Epithelial cell of esophagus (primary cell): ENCODE data around the gene EMP2.

Experiments
- DNase-seq: peaks from one replicate; pipeline ENCODE4 v3.0.0; 2010; ENCODE audit warnings: low read depth
- H3K4me3 ChIP-seq: 2 replicates; pipeline ENCODE4 v1.5.1; 2011; ENCODE audit warnings: mild to moderate bottlenecking, low read length, control low read depth
- CTCF ChIP-seq: IDR thresholded peaks from 2 replicates; pipeline ENCODE4 v1.5.1; 2011; ENCODE audit warnings: low read depth, mild to moderate bottlenecking, low read length, control low read depth, inconsistent platforms; ENCODE audit not compliant: insufficient read depth; ENCODE audit errors: missing control alignments

The EMP2 gene

GRCh38 chr16:10531582-10531981, 48.8 kb downstream of the EMP2 start:
- TF ChIP-seq CTCF = no peak
- H3K4me3 ChIP-seq = no peak overlapping the region
- DNase-seq = no peak

GRCh38 chr16:10530685-10531084, 49.7 kb downstream of the EMP2 start:
- no peak for DNase-seq
- H3K4me3 ChIP-seq = no peak overlapping the region
- no peak for TF ChIP-seq CTCF

- no peak overlapping the region for H3K4me3 ChIP-seq
- no peak for TF ChIP-seq CTCF
- DNase-seq = no peak
These were observed 50.3 kb downstream of the EMP2 start for GRCh38 chr16:10529895-10530669.

GRCh38 chr16:10528635-10529034, 51.8 kb downstream of the EMP2 start:
- TF ChIP-seq CTCF = no peak
- H3K4me3 ChIP-seq = no peak overlapping the region
- DNase-seq = no peak

GRCh38 chr16:10526962-10527361, 53.4 kb downstream of the EMP2 start:
- DNase-seq = no peak
- no peak overlapping the region for H3K4me3 ChIP-seq
- TF ChIP-seq CTCF = no peak

GRCh38 chr16:10525214-10525825, 55.1 kb downstream of the EMP2 start:
- DNase-seq = no peak

More at GRCh38 chr16:10525214-10525825, 55.1 kb downstream of the EMP2 start:
- TF ChIP-seq CTCF = no peak
- no peak overlapping the region for H3K4me3 ChIP-seq
